ENCODE results near the gene PITHD1.

The PITHD1 gene

GRCh38 chr1:23790696-23791515 is 12.7 kb downstream of the PITHD1 start, which contains the start of gene LYPLA2:
Gene LYPLA2, plus strand, starts transcription at chr1:23791145. Its CDS starts 1,538 bp downstream, at chr1:23792683.
- ATAC-seq: peak; percentile 91
- TF ChIP-seq CSDC2 (CRISPR knock-in tag; IDR thresholded peaks at IDR 0.05): 0 out of 2 replicates have a peak, but pooled peaks have one; percentile 40
- TF ChIP-seq BACH2 (CRISPR knock-in tag; IDR thresholded peaks at IDR 0.05; ENCODE audit: borderline replicate concordance): no peak

- TF ChIP-seq ARNTL (CRISPR knock-in tag; IDR thresholded peaks at IDR 0.05; ENCODE audit: borderline replicate concordance, low read depth): no peak
- TF ChIP-seq ZFP3 (CRISPR knock-in tag; IDR thresholded peaks at IDR 0.05): no peak
- TF ChIP-seq SNAI2 (CRISPR knock-in tag; IDR thresholded peaks at IDR 0.05): no peak
- peak; percentile 45 for ATAC-seq
Observed at GRCh38 chr1:23791516-23792047, 13.4 kb downstream of the PITHD1 start.

GRCh38 chr1:23792151-23792945 is 14.1 kb downstream of the PITHD1 start:
- TF ChIP-seq ZFP30 (CRISPR knock-in tag; IDR thresholded peaks at IDR 0.05) (no peak), PATZ1 (CRISPR knock-in tag; IDR thresholded peaks at IDR 0.05; ENCODE audit: borderline replicate concordance) (no peak), ZC3H10 (CRISPR knock-in tag; IDR thresholded peaks at IDR 0.05) (no peak), PPARA (CRISPR knock-in tag; IDR thresholded peaks at IDR 0.05; ENCODE audit: borderline replicate concordance) (no peak), TCF4 (CRISPR knock-in tag; IDR thresholded peaks at IDR 0.05; ENCODE audit: borderline replicate concordance) (no peak), SNAI2 (CRISPR knock-in tag; IDR thresholded peaks at IDR 0.05) (no peak), ZNF565 (CRISPR knock-in tag; conservative IDR thresholded peaks at IDR 0.05; ENCODE audit: low read depth) (no peak), RARB (CRISPR knock-in tag; IDR thresholded peaks at IDR 0.05) (no peak), ISL1 (CRISPR knock-in tag; IDR thresholded peaks at IDR 0.05) (no peak), ZFP3 (CRISPR knock-in tag; IDR thresholded peaks at IDR 0.05) (no peak), TOX (CRISPR knock-in tag; IDR thresholded peaks at IDR 0.05; ENCODE audit: borderline replicate concordance) (no peak), OSR1 (CRISPR knock-in tag; IDR thresholded peaks at IDR 0.05) (no peak), ZNF70 (CRISPR knock-in tag; IDR thresholded peaks at IDR 0.05) (no peak), ESRRG (CRISPR knock-in tag; IDR thresholded peaks at IDR 0.05) (no peak), CREB5 (CRISPR knock-in tag; IDR thresholded peaks at IDR 0.05; ENCODE audit: low read depth) (no peak), BACH2 (CRISPR knock-in tag; IDR thresholded peaks at IDR 0.05; ENCODE audit: borderline replicate concordance) (no peak)
- TF ChIP-seq, protein P1, sequence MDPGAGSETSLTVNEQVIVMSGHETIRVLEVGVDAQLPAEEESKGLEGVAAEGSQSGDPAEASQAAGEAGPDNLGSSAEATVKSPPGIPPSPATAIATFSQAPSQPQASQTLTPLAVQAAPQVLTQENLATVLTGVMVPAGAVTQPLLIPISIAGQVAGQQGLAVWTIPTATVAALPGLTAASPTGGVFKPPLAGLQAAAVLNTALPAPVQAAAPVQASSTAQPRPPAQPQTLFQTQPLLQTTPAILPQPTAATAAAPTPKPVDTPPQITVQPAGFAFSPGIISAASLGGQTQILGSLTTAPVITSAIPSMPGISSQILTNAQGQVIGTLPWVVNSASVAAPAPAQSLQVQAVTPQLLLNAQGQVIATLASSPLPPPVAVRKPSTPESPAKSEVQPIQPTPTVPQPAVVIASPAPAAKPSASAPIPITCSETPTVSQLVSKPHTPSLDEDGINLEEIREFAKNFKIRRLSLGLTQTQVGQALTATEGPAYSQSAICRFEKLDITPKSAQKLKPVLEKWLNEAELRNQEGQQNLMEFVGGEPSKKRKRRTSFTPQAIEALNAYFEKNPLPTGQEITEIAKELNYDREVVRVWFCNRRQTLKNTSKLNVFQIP (CRISPR knock-in tag; IDR thresholded peaks at IDR 0.05; ENCODE audit: borderline replicate concordance, low read depth): no peak
- TF ChIP-seq, protein P2, sequence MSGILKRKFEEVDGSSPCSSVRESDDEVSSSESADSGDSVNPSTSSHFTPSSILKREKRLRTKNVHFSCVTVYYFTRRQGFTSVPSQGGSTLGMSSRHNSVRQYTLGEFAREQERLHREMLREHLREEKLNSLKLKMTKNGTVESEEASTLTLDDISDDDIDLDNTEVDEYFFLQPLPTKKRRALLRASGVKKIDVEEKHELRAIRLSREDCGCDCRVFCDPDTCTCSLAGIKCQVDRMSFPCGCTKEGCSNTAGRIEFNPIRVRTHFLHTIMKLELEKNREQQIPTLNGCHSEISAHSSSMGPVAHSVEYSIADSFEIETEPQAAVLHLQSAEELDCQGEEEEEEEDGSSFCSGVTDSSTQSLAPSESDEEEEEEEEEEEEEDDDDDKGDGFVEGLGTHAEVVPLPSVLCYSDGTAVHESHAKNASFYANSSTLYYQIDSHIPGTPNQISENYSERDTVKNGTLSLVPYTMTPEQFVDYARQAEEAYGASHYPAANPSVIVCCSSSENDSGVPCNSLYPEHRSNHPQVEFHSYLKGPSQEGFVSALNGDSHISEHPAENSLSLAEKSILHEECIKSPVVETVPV (CRISPR knock-in tag; IDR thresholded peaks at IDR 0.05): no peak
- no peak; the same call in 2 of the 3 replicates for ATAC-seq

Measured in SK-N-SH treated with all-trans-retinoic acid at 6 μM for 48 hours (cell line).